ENCODE data around the gene MROH2B. TPM values are rescaled to one million over a fixed set of nuclear protein-coding genes. Genes with fewer than 3 reads are reported as not detected.
"Not testable (repeated sequence)": the region's sequence is repeated elsewhere in the genome, so short reads cannot be mapped to it uniquely, and the experiment has no call there.

MROH2B gene
- total RNA-seq, 1 donor from 2014 or later = 0.44 TPM

- DNase-seq (ENCODE audit: low spot score) = no peak
- no peak overlapping the region for H3K27ac Mint-ChIP-seq (ENCODE audit: unreplicated experiment)
Observed at GRCh38 chr5:41057231-41057630, 13.9 kb downstream of the MROH2B start.

DNA sequence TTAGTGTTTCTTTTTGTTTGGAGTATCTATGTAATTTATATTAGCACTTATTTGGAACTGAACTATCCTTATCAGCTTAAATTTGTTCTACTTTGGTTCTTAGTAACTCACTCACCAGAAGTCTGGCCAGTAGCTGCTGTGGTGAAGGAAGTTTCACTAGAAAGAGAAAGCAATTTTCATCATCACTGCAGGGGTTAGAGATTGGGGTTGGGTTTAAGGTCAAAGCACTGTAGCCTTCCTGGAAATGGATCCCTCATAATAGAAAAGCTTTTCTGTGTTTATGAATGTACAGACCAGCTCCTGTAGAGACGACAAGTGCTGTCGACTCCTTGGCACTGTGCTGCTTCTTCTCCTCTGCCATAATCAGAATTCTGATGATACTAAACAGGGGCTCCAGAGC is 22.2 kb downstream of the MROH2B start:
- no peak overlapping the region for H3K27ac Mint-ChIP-seq (ENCODE audit: unreplicated experiment)
- no peaks in the 10 kb centered on the region for H3K27me3 Mint-ChIP-seq (ENCODE audit: unreplicated experiment)
- no peaks in the 10 kb centered on the region for H3K4me1 Mint-ChIP-seq (ENCODE audit: unreplicated experiment)
- H3K4me3 Mint-ChIP-seq (ENCODE audit: unreplicated experiment) = no peak overlapping the region
- TF ChIP-seq, protein P1, sequence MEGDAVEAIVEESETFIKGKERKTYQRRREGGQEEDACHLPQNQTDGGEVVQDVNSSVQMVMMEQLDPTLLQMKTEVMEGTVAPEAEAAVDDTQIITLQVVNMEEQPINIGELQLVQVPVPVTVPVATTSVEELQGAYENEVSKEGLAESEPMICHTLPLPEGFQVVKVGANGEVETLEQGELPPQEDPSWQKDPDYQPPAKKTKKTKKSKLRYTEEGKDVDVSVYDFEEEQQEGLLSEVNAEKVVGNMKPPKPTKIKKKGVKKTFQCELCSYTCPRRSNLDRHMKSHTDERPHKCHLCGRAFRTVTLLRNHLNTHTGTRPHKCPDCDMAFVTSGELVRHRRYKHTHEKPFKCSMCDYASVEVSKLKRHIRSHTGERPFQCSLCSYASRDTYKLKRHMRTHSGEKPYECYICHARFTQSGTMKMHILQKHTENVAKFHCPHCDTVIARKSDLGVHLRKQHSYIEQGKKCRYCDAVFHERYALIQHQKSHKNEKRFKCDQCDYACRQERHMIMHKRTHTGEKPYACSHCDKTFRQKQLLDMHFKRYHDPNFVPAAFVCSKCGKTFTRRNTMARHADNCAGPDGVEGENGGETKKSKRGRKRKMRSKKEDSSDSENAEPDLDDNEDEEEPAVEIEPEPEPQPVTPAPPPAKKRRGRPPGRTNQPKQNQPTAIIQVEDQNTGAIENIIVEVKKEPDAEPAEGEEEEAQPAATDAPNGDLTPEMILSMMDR (IDR thresholded peaks at IDR 0.05; ENCODE audit: unreplicated experiment) = no peak
- no peaks in the 10 kb centered on the region for H3K36me3 Mint-ChIP-seq (ENCODE audit: low read depth, unreplicated experiment)
- no peaks in the 10 kb centered on the region for H3K9me3 Mint-ChIP-seq (ENCODE audit: unreplicated experiment)
- no peak for DNase-seq (ENCODE audit: low spot score)

More at GRCh38 chr5:41057231-41057630, 13.9 kb downstream of the MROH2B start:
- H3K36me3 Mint-ChIP-seq (ENCODE audit: low read depth, unreplicated experiment) = no peaks in the 10 kb centered on the region
- TF ChIP-seq, protein P1 (IDR thresholded peaks at IDR 0.05; ENCODE audit: unreplicated experiment) = no peak
- H3K9me3 Mint-ChIP-seq (ENCODE audit: unreplicated experiment) = no peaks in the 10 kb centered on the region
- peaks cover 12% of the 10 kb centered on the region for H3K4me1 Mint-ChIP-seq (ENCODE audit: unreplicated experiment)
- peaks cover 4% of the 10 kb centered on the region for H3K27me3 Mint-ChIP-seq (ENCODE audit: unreplicated experiment)
- no peak overlapping the region for H3K4me3 Mint-ChIP-seq (ENCODE audit: unreplicated experiment)

GRCh38 chr5:41043109-41043747 is 27.9 kb downstream of the MROH2B start:
- H3K4me3 Mint-ChIP-seq (ENCODE audit: unreplicated experiment) = no peak overlapping the region
- H3K9me3 Mint-ChIP-seq (ENCODE audit: unreplicated experiment) = no peaks in the 10 kb centered on the region
- H3K27me3 Mint-ChIP-seq (ENCODE audit: unreplicated experiment) = no peaks in the 10 kb centered on the region
- no peaks in the 10 kb centered on the region for H3K4me1 Mint-ChIP-seq (ENCODE audit: unreplicated experiment)
- no peak for DNase-seq (ENCODE audit: low spot score)
- H3K27ac Mint-ChIP-seq (ENCODE audit: unreplicated experiment) = no peak overlapping the region
- TF ChIP-seq, protein P1 (IDR thresholded peaks at IDR 0.05; ENCODE audit: unreplicated experiment) = no peak
- no peaks in the 10 kb centered on the region for H3K36me3 Mint-ChIP-seq (ENCODE audit: low read depth, unreplicated experiment)

DNA sequence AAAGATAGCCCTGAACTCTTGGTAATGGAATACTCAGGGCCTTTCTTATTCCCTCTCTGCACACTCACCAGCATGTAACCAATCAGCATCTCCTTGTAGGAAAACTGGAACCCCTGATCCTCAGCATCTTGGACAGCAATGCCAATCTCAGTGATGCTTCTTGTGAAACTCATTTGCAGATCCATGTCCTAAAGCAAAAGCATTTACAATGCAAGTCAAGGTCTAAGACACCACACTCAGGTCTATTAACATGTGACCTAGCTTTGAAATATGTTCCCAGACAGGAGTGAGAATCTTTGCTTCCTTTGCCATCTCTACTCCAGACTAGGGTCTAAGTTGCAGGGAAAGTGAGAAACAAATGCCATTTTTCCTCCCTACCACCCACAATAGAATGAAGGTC is 38.2 kb downstream of the MROH2B start:
- DNase-seq (ENCODE audit: low spot score) = no peak
- no peak overlapping the region for H3K4me3 Mint-ChIP-seq (ENCODE audit: unreplicated experiment)
- no peaks in the 10 kb centered on the region for H3K9me3 Mint-ChIP-seq (ENCODE audit: unreplicated experiment)
- H3K36me3 Mint-ChIP-seq (ENCODE audit: low read depth, unreplicated experiment) = no peaks in the 10 kb centered on the region
- no peaks in the 10 kb centered on the region for H3K4me1 Mint-ChIP-seq (ENCODE audit: unreplicated experiment)
- no peak overlapping the region for H3K27ac Mint-ChIP-seq (ENCODE audit: unreplicated experiment)
- no peaks in the 10 kb centered on the region for H3K27me3 Mint-ChIP-seq (ENCODE audit: unreplicated experiment)
- TF ChIP-seq, protein P1 (IDR thresholded peaks at IDR 0.05; ENCODE audit: unreplicated experiment) = no peak

DNA sequence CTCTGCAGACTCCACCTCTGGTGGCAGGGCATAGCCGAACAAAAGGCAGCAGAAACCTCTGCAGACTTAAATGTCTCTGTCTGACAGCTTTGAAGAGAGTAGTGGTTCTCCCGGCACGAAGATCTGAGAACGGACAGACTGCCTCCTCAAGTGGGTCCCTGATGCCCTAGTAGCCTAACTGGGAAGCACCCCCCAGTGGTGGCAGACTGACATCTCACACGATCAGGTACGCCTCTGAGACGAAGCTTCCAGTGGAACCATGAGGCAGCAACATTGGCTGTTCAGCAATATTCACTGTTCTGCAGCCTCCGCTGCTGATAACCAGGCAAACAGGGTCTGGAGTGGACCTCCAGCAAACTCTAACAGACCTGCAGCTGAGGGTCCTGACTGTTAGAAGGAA is 48.5 kb downstream of the MROH2B start:
- not testable (repeated sequence) for H3K4me1 Mint-ChIP-seq (ENCODE audit: unreplicated experiment); H3K36me3 Mint-ChIP-seq (ENCODE audit: low read depth, unreplicated experiment); DNase-seq (ENCODE audit: low spot score); H3K27me3 Mint-ChIP-seq (ENCODE audit: unreplicated experiment); H3K27ac Mint-ChIP-seq (ENCODE audit: unreplicated experiment); H3K9me3 Mint-ChIP-seq (ENCODE audit: unreplicated experiment); H3K4me3 Mint-ChIP-seq (ENCODE audit: unreplicated experiment)

All from endothelial cell (in vitro differentiated cells).